ENCODE data around the gene SRPK1. TPM values are rescaled to one million over a fixed set of nuclear protein-coding genes. Genes with fewer than 3 reads are reported as not detected.

The SRPK1 gene
- total and polyA plus RNA-seq, 10 of the 15 experiments (the other 5 are each of a cell fraction or from before 2014, with no cell fraction given) = 47.4 to 112 (median 85.8) TPM

- TF ChIP-seq IKZF1 (conservative IDR thresholded peaks at IDR 0.05) (no peak), SREBF1 (IDR thresholded peaks at IDR 0.05; ENCODE audit: low read length) (no peak), USF2 (IDR thresholded peaks at IDR 0.05; ENCODE audit: borderline replicate concordance, low read depth, low read length) (no peak), SPI1 (IDR thresholded peaks at IDR 0.05; ENCODE audit: borderline replicate concordance, insufficient read depth, low read depth, low read length) (no peak), NFYA (IDR thresholded peaks at IDR 0.05; ENCODE audit: borderline replicate concordance, low read depth, low read length) (no peak), SRF (IDR thresholded peaks at IDR 0.05; ENCODE audit: low read depth in 2 of 2, low read length in 2 of 2) (no peak), IKZF2 (IDR thresholded peaks at IDR 0.05) (no peak), ATF3 (IDR thresholded peaks at IDR 0.05; ENCODE audit: borderline replicate concordance, extremely low read depth, low read depth, low read length) (no peak)
- TF ChIP-seq, protein P1, sequence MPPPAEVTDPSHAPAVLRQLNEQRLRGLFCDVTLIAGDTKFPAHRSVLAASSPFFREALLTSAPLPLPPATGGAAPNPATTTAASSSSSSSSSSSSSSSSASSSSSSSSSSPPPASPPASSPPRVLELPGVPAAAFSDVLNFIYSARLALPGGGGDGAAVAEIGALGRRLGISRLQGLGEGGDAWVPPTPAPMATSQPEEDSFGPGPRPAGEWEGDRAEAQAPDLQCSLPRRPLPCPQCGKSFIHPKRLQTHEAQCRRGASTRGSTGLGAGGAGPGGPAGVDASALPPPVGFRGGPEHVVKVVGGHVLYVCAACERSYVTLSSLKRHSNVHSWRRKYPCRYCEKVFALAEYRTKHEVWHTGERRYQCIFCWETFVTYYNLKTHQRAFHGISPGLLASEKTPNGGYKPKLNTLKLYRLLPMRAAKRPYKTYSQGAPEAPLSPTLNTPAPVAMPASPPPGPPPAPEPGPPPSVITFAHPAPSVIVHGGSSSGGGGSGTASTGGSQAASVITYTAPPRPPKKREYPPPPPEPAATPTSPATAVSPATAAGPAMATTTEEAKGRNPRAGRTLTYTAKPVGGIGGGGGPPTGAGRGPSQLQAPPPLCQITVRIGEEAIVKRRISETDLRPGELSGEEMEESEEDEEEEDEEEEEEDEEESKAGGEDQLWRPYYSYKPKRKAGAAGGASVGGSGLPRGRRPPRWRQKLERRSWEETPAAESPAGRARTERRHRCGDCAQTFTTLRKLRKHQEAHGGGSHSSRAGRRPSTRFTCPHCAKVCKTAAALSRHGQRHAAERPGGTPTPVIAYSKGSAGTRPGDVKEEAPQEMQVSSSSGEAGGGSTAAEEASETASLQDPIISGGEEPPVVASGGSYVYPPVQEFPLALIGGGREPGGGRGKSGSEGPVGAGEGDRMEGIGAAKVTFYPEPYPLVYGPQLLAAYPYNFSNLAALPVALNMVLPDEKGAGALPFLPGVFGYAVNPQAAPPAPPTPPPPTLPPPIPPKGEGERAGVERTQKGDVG (CRISPR knock-in tag; IDR thresholded peaks at IDR 0.05) = no peak
- no peaks in the 10 kb centered on the region for H3K9me3 ChIP-seq (replicated peaks; ENCODE audit: control insufficient read depth, insufficient read depth, low read length)
- ChIA-PET RAD21 (ENCODE audit: unreplicated experiment) (no interaction called here), POLR2A (interaction anchor here (0.8 kb wide), 1 partner anchor 10 kb away, joined by 3 read pairs; no protein-coding TSS in a partner anchor), SMC1A (ENCODE audit: uncharacterized antibody, unreplicated experiment) (interaction anchor here (1.1 to 2.4 kb wide), 5 partner anchors 9 to 202 kb away, joined by 3 to 10 read pairs (median 6); no protein-coding TSS in a partner anchor), CTCF (interaction anchor here (1.2 to 1.4 kb wide), 3 partner anchors 9 to 18 kb away, joined by 3 to 7 read pairs (median 5); no protein-coding TSS in a partner anchor)
- no peaks in the 10 kb centered on the region; the same call in 1 of the 2 replicates for H3K4me1 ChIP-seq (ENCODE audit: control insufficient read depth, insufficient read depth, low read length)
- H3K27me3 ChIP-seq (replicated peaks in 1 of 2; ENCODE audit: control insufficient read depth in 2 of 2, insufficient read depth in 2 of 2, low read length in 1 of 2) = no peaks in the 10 kb centered on the region
- ATAC-seq (peak; percentile 64), FAIRE-seq (no peak), DNase-seq (ENCODE audit: low read depth, low spot score) (no peak)
- intact Hi-C loops (cut with micrococcal nuclease; ENCODE audit: unreplicated experiment) = no loop called here
- peaks cover 0 to 7% of the 10 kb centered on the region in 2 experiments; a peak in 2 of 4 replicates for H3K36me3 ChIP-seq (ENCODE audit: control insufficient read depth in 2 of 2, insufficient read depth in 2 of 2, low read length in 1 of 2)
- peaks cover 42% of the 10 kb centered on the region for H3K79me2 ChIP-seq (ENCODE audit: control insufficient read depth, insufficient read depth, low read length)
- no peak overlapping the region for H3K4me2 ChIP-seq (ENCODE audit: control insufficient read depth, insufficient read depth)
- no peak overlapping the region for H3K9ac ChIP-seq (ENCODE audit: control insufficient read depth, insufficient read depth, low read length)
- H3K4me3 ChIP-seq = no peak overlapping the region
- WGBS (ENCODE audit: insufficient coverage, insufficient replicate concordance, low lambda C conversion rate, missing lambda C conversion rate) = 60% methylated on average over 6 of the region's 6 CpGs
- H3K27ac ChIP-seq (ENCODE audit: control insufficient read depth, insufficient read depth) = no peak overlapping the region
- no TSS peak for BruUV-seq (replicated peaks)
- in situ Hi-C loops (cut with MboI) = no loop called here
- H2AFZ ChIP-seq (ENCODE audit: control insufficient read depth, low read depth, low read length) = no peak overlapping the region
- no peaks in the 10 kb centered on the region for H4K20me1 ChIP-seq (ENCODE audit: control insufficient read depth, insufficient read depth)
Observed at GRCh38 chr6:35893246-35893645, 27.7 kb downstream of the SRPK1 start.
